LHCN-M2 (cell line): ENCODE data around the gene UVSSA. TPM values are rescaled to one million over a fixed set of nuclear protein-coding genes. Genes with fewer than 3 reads are reported as not detected.
"Not testable (repeated sequence)": the region's sequence is repeated elsewhere in the genome, so short reads cannot be mapped to it uniquely, and the experiment has no call there.

Source experiments
- DNase-seq: peaks from one replicate; pipeline ENCODE4 v3.0.0-alpha.2; 2012; ENCODE audit warnings: low read depth
- total RNA-seq: library from RNA; depleted of rRNA; stranded (reverse); fragments of >200 nt; gene quantifications from 2 replicates; pipeline ENCODE4 v1.2.3, GENCODE V29; 2014

The UVSSA gene
- total RNA-seq, 1 experiment from 2014 or later = 11.1 TPM

- DNase-seq = no peak
Observed at GRCh38 chr4:1330761-1331590, 16.0 kb upstream of the UVSSA start.

GRCh38 chr4:1331591-1332353, 15.2 kb upstream of the UVSSA start:
- DNase-seq = no peak

- no peak for DNase-seq
Observed at GRCh38 chr4:1332686-1333085, 14.3 kb upstream of the UVSSA start.

- no peak for DNase-seq
Observed at GRCh38 chr4:1333256-1333655, 13.8 kb upstream of the UVSSA start.

GRCh38 chr4:1333851-1334578, 13.0 kb upstream of the UVSSA start:
- not testable (repeated sequence) for DNase-seq

- DNase-seq = no peak
Observed at GRCh38 chr4:1334579-1334895, 12.5 kb upstream of the UVSSA start.

- not testable (repeated sequence) for DNase-seq
Observed at GRCh38 chr4:1335193-1335883, 11.7 kb upstream of the UVSSA start.

- DNase-seq = peak; percentile 19
Observed at GRCh38 chr4:1336088-1336491, 10.9 kb upstream of the UVSSA start.

GRCh38 chr4:1337376-1337831, 9.6 kb upstream of the UVSSA start:
- DNase-seq = no peak

GRCh38 chr4:1337951-1338751, 8.9 kb upstream of the UVSSA start:
- no peak for DNase-seq

- no peak for DNase-seq
Observed at GRCh38 chr4:1338752-1339414, 8.1 kb upstream of the UVSSA start.

GRCh38 chr4:1339489-1339888, 7.5 kb upstream of the UVSSA start:
- DNase-seq = no peak

GRCh38 chr4:1340181-1340747, 6.7 kb upstream of the UVSSA start:
- no peak for DNase-seq

- DNase-seq = no peak
Observed at GRCh38 chr4:1340861-1341260, 6.1 kb upstream of the UVSSA start.

- peak; percentile 17 for DNase-seq
Observed at GRCh38 chr4:1342003-1342402, 5.0 kb upstream of the UVSSA start.

- no peak for DNase-seq
Observed at GRCh38 chr4:1344696-1345095, 2.3 kb upstream of the UVSSA start.

- peak; percentile 32 for DNase-seq
Observed at GRCh38 chr4:1345903-1346780, 866 bp upstream of the UVSSA start.

GRCh38 chr4:1347410-1347864, 429 bp downstream of the UVSSA start:
- peak; percentile 79 for DNase-seq
